NCI-H2029 (cell line): ENCODE data around the gene SPACA4.

ENCODE experiments used
- DNase-seq: peaks from one replicate; lab custom pipeline; 2025; lab: John Stamatoyannopoulos, UW

Gene SPACA4

DNA sequence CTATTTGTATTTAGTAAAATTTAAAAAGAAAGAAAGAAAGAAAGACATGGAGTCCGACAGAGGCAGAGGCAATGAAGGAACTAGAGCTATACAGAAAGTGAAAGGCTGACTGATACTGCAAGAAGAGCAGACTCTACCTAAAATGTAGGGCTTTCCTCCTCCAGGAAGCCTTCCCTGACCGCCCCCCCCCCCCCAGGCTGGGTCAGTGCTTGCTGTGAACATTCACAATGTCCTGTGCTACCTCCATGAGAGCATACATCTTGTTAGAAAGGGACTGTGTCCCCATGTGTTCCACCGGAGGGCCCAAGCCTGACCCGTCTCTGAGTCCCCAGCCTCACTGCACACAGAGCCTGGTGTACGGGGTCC is 45.1 kb downstream of the SPACA4 start:
- no peak for DNase-seq

DNA sequence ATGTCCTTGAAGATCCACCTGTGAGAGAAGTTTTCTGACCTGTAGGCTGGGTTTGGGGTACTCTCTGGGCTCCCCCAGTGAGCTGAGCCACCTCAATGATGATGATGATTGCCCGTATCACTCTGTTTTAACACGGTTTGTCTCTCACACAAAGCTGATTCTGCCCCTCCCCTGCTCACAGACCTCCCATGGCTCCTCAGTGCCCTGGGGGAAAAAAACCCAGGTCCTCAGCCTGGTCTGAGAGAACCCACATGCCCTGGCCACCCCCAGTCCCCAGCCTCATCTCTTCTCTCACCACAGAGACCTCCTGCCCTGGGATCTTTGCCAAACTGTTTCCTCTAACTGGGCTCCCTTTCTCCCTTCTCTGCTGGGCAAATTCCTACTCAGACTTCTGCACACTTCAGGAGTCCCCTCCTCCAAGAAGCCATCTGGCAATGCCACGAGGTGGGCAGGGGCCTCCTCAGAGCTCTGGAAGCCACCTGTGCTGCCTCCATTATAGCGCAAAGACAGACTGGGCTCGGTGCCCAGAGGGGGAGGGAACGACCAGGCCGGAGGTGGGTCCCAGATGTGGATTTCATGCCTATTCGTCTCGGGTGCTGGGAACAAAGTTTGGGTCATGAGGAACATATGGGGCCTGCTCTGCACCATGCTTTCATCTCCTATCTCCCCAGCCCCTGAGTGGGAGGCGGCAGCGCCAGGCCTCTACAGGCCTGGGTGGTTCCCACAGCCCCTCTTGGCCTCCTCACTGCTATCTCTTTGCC is 47.9 kb downstream of the SPACA4 start:
- DNase-seq, result no peak

DNA sequence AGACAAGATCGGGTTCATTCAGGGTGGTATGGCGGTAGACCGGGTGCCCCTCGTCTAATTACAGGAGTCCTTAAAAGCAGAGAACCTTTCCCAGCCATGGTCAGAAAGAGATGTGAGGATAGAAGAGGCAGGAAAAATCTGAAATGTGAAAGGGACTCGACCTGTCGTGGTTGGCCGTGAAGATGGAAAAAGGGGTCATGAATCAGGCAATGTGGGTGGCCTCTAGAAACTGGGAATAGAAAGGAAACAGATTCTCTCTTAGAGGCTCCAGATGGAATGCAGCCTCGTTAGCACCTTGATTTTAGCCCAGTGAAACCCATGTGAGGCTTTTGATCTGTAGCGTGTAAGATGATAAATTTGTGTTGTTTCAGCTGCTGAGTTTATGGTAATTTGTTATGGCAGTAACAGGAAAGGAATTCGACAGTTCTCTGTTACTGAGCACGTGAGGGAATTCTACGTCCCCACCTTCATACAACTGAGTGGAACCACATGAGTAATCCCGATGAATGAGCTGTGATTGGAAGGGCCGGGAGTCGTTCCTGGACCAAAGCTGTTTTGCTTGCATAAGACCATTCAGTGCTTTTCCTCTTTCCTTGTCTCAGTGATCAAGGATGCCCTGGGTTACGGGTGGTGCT is 50.4 kb downstream of the SPACA4 start:
- no peak for DNase-seq
